ENCODE data around the gene EFCAB8.

- TF ChIP-seq CTCF (IDR thresholded peaks at IDR 0.05; ENCODE audit: low read depth, low read length) (no peak), MAX (IDR thresholded peaks at IDR 0.05; ENCODE audit: low read depth, low read length) (no peak)
These were observed 27.2 kb downstream of the EFCAB8 start for GRCh38 chr20:32885952-32886351.

Measured in NB4 (cell line).